HEK293T (cell line): ENCODE results near the gene MYH7.

Experiments used
- FOXM1 ChIP-seq: fragments of 450-650 bp; IDR thresholded peaks from 2 replicates; pipeline ENCODE4 v1.6.1; 2017; ENCODE audit warnings: mild to moderate bottlenecking, borderline replicate concordance
- PKNOX1 ChIP-seq: fragments of 450-650 bp; IDR thresholded peaks from 2 replicates; pipeline ENCODE4 v1.6.1; 2016
- SP1 ChIP-seq: fragments of 450-650 bp; IDR thresholded peaks from 2 replicates; pipeline ENCODE4 v1.6.1; 2017
- ZNF384 ChIP-seq: fragments of 450-650 bp; IDR thresholded peaks from 2 replicates; pipeline ENCODE4 v1.6.1; 2016

GRCh38 chr14:23447361-23448350 is 12.2 kb upstream of the MYH7 start:
- TF ChIP-seq ZNF384 (no peak), SP1 (no peak), PKNOX1 (no peak), FOXM1 (no peak)
